Fibroblast of gingiva (primary cell): ENCODE measurements around the gene TGFBR3L.
A peak's percentile ranks its signal among the peaks of the same experiment; 100 is the strongest.
"Not testable (repeated sequence)": the region's sequence is repeated elsewhere in the genome, so short reads cannot be mapped to it uniquely, and the experiment has no call there.

Experiments
- DNase-seq: peaks from one replicate; pipeline ENCODE4 v3.0.0-alpha.2; 2011; ENCODE audit warnings: low read depth

Gene TGFBR3L

DNA sequence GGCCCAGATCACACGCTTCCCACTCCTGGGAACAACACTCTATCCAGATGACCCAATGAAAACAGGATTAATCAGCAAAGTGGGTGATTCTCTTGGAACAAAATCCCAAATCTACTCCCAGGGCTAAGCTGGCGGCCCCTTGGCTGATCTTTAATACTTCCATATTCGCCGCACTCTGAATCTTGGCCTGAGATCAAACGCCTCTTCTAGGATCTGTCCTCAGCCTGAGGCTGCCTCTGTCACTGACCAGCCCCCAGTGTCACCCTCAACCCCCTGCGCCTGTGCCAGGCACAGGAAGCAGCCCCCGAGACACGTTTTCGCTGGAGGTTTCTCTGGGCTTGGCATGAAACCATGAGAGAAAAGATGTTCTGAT, 13.7 kb downstream of the TGFBR3L start:
- DNase-seq, result no peak

DNA sequence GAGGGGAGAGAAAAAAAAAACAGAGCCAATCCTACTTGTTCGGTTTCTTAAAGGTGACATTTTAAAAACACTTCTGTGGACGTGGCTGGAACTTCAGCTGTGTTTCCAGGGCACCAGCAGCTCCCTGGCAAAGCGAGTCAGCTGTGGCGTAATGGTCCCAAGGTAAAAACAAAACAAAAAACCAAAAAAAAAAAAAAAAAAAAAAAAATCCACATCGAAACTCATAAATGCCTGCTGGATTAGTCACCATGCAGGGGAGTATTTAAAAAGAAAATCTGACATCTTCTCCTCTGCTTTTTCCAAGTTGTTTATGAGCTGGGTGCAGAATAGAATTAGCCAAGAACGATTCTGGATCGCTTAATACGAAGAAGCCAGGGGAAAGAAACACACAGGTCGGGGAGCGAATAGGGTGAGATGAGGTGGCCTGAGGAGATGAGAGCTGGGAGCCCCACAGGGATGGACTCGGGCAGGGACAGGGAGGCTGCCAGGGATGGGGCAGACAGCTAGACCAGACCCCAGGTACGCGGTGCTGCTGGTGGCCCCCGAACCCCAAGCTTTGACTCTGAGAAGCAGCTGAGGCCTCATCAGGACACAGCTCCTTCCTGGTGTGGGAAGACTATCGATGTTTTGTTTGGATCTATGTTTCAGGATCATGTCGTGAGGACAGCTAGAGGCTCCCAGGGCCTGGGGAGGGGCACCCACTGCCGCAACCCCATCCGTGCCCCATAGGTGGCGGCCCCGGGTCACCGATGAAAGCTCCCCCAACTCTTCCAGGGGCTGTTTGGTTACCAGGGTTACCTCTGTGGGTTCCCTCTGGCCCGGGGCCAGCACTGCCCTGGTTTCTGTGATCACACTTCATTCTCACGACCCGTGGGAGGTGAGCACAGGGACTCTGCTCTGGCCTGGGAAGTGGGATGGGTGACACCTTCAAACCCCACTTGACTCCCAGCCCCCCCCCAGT, 14.4 kb downstream of the TGFBR3L start:
- peak; percentile 79 for DNase-seq

DNA sequence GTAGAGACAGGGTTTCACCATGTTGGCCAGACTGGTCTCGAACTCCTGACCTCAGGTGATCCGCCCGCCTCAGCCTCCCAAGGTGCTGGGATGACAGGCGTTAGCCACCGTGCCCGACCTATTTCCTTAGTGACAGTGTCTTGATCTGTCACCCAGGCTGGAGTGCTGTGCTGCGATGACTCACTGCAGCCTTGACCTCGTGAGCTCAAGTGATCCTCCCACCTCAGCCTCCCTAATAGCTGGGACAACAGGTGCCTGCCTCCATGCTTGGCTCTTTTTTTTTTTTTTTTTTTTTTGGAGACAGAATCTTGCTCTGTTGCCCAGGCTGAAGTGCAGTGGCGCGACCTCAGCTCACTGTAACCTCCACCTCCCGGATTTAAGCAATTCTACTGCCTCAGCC, 15.4 kb downstream of the TGFBR3L start:
- DNase-seq, result not testable (repeated sequence)

DNA sequence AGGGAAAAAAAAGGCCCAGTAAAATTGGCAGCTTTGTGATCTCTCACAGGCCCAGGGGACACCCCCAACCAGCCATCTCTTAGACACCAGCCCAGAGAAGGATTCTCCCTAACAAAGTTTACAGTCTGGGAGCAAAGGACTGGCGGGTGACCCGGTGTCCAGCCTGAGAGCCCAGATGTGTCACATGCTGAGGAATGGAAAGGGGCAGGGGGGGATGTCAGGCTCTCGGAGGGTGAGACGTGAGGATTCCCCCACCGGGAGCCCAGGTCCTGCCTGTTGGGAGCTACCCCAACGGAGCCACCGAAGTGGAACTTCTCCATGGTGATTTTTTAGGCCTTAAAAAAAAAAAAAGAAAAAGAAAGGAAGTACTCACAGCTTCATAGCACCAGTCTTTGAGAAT, 16.1 kb downstream of the TGFBR3L start:
- DNase-seq, result no peak

DNA sequence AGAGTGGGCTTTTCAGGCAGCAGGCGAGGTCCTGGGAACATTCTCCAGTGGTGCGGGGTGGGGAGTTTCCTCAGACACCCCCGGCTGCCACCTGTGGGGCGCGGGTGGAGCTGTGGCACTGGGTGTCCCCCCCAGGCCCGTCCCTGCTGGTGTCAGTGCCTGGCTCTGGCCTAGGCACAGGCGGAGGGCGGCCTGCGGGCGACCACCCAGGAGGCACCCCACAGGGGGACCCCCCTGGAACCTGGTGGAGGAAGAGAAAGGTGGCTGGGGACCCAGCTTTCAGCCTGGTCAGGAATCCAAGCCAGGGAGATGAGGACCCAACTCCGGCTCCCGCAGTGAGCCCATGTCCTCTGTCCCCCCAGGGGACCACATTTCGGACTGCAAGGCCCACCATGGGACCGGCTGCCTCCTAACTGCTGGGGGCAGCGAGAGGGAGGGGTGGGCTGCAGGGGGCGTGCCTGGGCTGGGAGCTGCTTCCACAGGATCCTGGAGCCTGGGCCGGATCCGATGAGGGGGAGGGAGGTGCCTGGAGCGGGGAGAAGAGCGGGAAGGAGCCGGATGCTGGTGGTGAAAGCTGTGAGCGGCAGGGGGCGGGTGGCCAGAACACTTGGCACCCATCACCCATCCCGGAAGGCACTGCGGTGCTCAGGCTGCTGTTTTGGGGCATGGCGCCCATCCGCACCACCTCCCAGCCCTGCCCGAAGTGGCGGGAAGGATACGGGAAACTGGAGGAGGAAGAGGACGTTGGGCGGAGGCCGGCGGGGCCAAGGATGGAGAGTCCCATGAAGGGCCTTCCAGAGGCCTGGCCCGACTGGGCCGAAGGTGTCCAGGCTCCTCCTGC, 16.8 kb downstream of the TGFBR3L start:
- DNase-seq, result no peak

DNA sequence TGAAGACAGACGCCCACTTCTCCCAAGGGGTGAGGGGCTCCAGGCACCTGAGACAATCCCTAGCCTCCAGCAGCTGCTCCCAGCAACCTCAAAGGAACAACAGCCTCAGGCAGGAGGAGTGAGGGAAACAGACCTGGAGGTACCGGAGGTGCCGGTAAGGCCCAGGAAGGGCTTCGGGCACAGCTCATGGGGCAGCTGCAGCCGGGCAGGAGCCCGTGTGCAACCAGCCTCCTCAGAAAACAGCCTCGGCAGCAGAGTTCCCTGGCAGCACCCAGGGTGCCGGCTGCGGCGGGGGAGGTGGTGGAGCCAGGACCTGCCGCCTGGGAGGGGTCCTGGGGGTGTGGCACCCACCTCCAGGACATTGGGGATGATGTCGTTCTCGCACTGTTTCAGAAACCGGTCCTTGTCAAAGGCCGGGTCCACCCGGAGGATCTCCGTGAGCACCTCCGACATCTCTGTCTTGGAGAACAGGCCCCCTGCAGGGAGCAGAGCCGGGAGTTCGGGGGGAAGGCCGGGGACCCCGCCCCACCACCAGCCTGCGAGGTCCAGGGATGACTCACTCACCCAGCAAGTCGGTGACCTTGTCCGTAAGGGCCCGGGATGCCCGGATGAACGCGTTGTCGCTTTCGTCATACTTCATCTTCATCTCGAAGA, 17.8 kb downstream of the TGFBR3L start:
- no peak for DNase-seq

DNA sequence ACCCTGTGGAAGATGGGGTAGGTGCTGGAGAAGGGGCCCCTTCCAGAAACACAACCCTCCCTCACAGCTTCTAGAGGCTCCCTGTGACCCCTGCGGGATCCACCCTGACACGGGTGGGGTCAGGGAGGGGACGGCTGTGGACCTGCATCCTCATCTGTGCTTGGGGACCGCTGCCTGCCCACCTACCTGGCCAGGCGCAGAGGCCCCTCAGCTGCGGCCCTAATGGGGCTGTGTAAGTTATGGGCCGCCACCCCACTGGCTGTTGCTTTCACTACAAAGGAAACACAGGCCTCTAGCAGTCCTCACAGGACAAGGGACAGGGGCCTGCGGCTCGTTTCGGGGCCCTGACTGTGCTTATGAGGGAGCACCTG, 18.3 kb downstream of the TGFBR3L start:
- DNase-seq, result no peak

DNA sequence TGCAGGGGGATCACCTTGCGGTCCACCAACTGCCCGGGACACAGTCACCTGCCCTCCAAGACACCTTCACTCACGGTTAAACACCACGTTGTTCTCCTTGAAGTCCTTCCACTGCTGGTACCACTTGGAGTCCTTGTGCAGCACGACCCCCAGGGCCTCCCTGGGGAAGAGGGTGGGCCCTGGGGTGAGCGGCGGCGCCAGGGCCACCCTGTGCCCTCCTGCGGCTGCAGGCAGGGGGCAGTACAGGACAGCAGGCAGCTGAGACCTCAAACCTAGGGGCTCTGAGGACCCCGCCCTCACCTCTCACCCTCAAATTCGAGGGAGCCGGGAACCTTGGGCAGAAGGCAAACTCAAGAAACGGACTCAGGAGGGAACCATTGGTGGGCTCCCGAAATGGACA, 18.8 kb downstream of the TGFBR3L start:
- no peak for DNase-seq

DNA sequence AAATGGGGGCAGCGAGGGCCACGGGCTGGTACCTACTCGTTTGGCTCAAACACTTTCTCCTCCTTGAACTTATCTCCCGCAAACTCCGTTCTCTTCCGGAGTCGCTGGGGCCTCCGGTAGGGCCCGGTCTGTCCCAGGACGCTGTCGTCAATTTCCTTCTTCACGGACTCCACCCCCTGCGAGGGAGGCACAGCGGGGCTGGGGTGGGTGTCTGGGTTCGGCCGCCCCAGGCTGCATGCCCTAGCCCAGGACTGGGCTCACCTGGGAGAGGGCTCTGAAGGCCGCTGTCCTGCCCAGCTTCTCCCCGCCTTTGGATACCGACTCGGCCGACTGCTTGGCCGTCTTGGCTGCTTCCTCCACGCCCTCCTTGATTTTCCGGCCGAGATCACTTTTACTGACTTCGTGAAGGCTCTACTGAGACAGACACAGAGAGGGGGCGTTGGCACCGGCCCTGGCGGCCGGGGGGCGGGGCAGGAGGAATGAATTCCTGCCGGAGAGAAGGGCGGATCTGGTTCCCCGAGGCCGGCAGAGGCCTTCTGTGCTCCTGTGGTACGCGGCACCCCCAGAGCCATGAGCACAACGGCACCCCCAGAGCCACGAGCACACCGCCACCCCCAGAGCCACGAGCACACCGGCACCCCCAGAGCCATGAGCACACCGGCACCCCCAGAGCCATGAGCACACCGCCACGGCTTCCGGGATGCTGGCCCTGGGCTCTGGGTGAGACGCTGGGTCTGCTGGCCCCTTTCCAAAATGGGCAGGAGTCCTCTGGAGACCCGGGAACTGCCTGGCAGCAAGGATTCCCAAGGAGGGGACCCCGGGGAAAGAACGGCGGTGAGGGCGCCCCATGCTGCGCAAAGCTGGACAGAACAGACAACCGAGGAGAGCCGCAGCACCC, 19.4 kb downstream of the TGFBR3L start:
- DNase-seq, result no peak

DNA sequence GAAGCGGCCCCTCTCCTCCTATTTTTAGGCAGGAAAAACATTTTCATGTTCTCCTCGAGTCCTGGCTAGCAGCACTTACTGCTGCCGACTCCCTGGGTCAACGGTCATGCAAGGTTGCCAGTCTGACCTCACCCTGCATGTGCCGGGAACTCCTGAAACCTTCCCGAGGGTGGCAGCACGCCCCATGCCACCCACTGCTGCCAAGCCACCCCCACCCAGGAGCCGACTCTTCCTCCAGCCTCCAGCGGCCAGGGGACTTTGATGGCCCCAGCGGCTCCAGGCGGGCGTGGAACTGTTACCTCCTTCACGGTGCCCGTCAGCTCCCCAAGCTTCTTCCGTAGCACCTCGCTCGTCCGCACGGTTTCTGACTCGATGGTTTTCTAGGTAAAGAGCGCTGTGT, 20.1 kb downstream of the TGFBR3L start:
- DNase-seq, result no peak

DNA sequence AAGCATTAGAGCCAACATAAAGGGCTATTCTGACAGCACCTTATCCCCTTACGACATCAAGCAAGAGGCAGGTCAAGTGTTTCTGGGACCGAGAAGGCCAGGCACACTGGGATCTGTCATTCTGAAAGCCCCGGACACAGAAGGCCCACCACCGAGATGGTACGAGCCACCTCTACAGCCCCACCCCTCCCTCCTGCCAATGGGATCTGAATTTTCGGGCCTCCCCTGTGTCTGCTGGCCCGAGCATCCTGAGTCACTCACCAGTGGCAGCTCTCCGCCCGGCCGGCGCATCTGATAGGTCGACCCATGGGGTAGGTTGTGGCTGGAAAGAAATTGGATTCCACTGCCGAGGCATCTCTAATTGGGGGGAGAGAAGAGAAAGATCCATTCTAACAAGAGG, 26.2 kb downstream of the TGFBR3L start:
- no peak for DNase-seq

DNA sequence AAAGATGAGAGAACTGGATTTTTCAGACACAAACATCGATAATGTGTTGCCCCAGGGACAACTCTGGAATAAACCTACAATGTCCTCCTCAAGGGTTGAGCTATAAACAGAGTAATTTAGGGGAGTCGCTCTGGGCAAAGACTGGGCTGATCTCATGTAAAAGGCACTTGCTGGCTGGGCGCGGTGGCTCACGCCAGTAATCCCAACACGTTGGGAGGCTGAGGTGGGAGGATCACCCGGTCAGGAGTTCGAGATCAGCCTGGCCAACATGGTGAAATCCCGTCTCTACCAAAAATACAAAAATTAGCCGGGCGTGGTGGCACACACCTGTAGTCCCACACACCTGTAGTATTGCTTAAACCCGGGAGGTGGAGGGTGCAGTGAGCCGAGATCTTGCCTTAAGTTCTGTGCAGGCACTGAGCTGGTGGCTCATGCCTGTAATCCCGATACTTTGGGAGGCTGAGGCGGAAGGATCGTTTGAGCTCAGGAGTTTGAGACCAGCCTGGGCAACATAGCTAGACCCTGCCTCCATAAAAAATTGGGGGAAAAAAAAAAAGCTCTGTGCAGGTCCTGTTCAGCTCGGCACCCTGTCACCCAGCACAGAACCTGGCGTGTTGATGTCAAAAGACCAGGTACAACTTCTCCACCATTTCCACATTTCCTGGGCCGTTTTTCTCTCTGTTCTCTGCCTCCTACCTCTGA, 27.4 kb downstream of the TGFBR3L start:
- DNase-seq, result no peak

DNA sequence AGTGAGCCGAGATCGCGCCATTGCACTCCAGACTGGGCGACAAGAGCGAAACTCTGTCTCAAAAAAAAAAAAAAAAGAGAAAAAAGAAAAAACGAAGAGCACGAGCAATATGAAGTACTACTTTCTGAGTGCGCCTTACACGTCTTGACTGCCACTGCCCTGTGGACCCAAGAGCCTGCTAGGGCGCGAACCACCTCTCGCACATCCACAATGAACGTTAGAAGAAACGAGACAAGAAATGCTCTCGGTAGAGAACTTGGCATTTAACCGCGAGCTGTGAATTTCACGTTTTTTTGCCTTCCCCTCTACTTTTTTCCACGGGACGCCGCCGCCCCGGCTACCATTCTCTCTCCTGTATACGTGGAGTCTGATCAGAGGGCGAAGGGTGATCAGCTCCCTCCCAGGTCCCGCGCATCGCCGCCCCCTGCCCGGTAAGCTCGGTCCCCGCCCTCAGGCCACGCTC, 28.4 kb downstream of the TGFBR3L start:
- no peak for DNase-seq

DNA sequence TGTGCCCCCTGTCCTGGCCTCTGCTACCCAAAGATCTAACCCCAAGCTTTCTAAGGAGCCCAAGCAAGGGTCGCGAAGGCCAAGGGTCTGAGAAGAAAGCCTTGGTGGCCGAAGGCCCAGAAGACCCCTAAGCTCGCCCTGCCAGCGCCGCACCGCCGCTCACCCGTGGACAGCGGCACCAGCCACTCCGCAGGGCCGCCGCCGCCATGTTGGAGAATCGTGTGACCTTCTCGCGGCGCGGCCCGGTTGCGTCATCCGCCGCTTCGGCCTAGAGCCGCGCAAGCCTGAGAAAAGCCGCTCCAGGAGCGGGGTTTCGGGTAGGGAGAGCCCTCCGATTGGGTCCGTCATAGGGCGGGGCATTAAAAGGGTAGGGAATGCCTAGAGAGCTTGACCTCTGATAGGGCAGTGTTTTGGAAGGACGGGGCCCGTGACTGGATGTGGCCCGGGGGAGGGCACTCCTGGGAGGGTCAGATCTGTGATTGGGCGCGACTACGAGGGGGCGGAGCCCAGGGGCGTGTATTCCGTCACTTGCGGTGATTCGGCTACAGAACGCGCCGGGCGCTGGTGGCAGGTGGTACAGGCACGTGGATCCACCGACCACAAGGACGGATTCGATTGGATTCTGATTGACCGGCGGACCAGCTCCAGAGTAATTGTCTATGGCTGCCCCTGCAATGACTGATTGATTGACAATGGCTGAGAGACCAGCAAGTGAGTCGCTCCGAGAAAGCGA, 29.0 kb downstream of the TGFBR3L start, which contains the start of gene TIMM44:
TSS of gene TIMM44 (minus strand) at position 223 of the 733 bp plus-strand sequence. CDS start at position 208, 15 bp downstream.
- peak; percentile 99 for DNase-seq

DNA sequence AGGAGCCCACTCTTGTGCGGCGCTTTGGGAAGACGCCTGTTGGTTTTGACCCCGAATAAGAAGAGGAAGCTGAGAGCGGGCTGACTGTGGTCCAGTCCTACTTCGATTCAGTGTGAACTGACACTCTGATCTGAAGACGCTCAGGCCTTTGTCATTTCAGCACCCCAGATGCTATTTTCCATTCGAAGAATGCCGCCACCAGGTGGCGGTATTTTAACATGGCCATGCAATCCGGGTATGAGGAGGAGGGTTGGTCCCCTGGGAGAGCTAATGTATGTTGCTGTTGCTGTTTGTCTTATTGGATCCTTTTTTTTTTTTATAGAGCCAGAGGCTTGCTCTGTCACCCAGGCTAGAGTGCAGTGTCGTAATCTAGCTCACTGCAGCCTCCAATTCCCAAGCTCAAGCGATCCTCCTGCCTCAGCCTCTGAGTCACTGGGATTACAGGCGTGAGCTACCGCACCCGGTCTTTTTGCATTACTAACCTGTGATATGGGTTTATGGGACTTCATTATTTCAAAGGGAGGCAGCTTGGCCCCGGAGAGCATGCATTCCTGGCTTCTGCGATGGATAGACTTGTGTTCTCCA, 29.6 kb downstream of the TGFBR3L start:
- DNase-seq, result peak; percentile 92

DNA sequence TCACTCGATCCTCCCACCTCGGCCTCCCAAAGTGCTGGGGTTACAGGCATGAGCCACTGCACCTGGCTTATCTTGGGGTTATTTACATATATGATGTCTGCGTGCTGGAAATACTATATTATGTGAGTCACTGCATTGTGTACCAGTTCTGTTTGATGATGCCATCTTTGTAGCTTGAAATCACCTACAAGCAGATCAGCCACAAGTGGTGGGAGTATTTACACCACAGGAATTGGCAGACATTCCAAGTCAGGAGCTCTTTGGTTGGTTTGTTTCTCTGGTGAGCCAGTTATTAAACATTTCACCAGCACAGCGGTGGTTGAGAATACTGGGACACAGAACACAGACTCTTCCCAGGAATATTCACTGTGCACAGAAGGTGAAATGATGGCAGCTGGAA, 33.3 kb downstream of the TGFBR3L start:
- DNase-seq, result no peak

DNA sequence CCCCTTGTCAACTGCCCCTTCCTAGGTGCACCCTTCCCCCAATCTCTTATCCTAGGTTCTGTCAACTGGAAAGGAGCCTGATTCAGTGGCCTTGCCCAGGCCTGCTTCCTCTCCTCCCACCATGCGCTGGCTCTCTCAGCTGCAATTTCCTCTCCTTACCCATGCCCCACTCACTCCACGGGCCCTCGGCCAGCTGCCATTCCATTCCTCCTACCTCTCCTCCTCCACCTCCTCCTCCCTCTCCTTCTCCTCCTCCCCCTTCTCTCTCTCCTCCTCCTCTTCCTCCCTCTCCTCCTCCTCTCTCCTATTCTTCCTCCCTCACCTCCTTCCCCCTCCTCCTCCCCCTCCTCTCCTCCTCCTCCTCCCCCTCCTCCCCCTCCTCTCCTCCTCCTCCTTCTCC, 38.4 kb downstream of the TGFBR3L start:
- no peak for DNase-seq

DNA sequence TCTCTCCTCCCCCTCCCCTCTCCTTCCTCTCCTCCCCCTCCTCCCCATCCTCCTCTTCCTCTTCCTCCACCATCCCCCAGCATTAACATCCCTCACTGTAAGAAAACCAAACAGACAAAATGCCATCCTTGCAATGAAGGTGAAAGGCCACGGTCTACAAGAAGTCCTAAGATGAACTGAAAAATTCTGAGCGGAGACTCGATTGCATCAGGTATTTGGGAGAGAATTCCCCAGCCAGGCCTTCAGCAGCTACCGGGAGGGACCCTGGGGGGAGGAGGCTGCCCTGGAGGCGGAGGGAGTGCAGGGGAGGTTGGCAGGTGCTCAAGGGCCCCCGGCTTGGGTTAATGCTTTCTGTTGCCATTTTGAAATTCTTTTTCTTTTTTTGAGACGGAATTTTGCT, 38.9 kb downstream of the TGFBR3L start:
- DNase-seq, result no peak

DNA sequence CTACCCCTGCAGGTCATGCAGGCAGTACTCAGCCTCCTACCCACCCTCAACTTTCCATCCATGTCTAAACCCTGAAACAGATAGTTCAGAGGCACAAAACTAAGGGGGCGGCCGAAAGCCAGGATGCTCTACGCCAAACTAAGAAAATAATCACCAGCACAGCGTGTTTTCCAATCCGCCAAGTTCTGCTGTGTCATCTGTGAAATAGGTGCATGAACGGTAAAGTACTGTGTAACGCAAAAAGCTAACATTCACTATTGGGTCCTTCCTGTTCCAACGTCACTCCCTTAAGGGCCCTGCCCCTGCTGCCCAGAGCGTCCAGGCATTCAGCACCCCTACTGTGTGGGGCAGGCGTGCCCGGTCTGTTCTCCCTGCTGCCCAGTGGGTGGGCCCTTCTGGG, 41.1 kb downstream of the TGFBR3L start:
- DNase-seq, result no peak

DNA sequence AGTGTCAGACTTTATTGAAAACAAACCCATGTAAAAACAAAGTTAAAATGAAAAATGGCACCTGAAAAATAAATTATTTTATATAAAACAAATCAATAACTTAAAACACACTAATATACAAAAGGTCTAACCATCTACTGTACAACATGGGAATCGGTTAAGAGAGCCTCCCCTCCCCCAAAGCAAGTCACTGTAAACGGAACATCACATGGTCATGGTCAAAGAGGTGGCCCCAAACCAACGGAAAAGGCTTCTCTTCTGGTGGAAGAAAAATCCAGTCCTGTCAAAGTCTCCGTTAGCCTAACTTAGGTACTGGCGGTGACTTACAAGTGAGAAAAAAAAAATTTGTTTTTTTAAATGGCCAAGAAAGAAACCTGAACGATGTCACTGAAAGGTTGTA, 44.6 kb downstream of the TGFBR3L start:
- DNase-seq, result no peak
